Measurements from ENCODE around the gene CWF19L1. TPM values are rescaled to one million over a fixed set of nuclear protein-coding genes. Genes with fewer than 3 reads are reported as not detected.

Gene CWF19L1
- total RNA-seq, 1 experiment from 2014 or later = 17.9 TPM

DNA sequence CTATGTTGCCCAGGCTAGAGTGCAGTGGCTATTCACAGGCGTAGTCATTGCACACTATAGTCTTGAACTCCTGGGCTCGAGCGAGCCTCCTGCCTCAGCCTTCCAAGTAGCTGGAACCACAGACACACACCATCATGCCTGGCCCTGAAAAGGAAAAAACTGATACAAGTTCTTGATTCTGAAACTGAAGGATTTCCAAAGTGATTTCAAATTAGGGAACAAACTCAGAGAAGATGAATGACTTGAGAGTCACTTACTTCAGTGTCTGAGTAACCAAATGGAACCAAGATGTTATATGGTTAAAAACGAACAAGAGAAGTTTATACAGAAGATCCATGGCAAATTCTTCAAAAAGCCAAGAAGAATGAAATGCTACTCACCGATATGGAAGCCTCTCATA lies 14.4 kb downstream of the CWF19L1 start:
- Histone ChIP-seq H3K79me2 (ENCODE audit: low read depth) (no peaks in the 10 kb centered on the region), H3K4me2 (no peak overlapping the region), H3K9me2 (ENCODE audit: insufficient read depth) (no peaks in the 10 kb centered on the region), H3K27ac (no peak overlapping the region), H3K27me3 (ENCODE audit: insufficient read depth, low read depth) (no peaks in the 10 kb centered on the region), H2AFZ (no peak overlapping the region), H3K4me1 (replicated peaks; ENCODE audit: insufficient read depth) (no peaks in the 10 kb centered on the region), H4K20me1 (ENCODE audit: insufficient read depth) (no peaks in the 10 kb centered on the region), H3F3A (ENCODE audit: insufficient read depth, low read depth) (no peaks in the 10 kb centered on the region), H3K4me3 (no peak overlapping the region), H3K36me3 (ENCODE audit: low read depth) (0 out of 2 replicates have a peak, but pooled peaks cover 3% of the 10 kb centered on the region), H3K9me3 (ENCODE audit: insufficient read depth, low read depth) (no peaks in the 10 kb centered on the region)
- no peak for TF ChIP-seq EZH2 (IDR thresholded peaks at IDR 0.05; ENCODE audit: low read depth)
- TF ChIP-seq, protein P1, sequence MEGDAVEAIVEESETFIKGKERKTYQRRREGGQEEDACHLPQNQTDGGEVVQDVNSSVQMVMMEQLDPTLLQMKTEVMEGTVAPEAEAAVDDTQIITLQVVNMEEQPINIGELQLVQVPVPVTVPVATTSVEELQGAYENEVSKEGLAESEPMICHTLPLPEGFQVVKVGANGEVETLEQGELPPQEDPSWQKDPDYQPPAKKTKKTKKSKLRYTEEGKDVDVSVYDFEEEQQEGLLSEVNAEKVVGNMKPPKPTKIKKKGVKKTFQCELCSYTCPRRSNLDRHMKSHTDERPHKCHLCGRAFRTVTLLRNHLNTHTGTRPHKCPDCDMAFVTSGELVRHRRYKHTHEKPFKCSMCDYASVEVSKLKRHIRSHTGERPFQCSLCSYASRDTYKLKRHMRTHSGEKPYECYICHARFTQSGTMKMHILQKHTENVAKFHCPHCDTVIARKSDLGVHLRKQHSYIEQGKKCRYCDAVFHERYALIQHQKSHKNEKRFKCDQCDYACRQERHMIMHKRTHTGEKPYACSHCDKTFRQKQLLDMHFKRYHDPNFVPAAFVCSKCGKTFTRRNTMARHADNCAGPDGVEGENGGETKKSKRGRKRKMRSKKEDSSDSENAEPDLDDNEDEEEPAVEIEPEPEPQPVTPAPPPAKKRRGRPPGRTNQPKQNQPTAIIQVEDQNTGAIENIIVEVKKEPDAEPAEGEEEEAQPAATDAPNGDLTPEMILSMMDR (conservative IDR thresholded peaks at IDR 0.05) = no peak
- POLR2A ChIA-PET (ENCODE audit: unreplicated experiment) = no interaction called here
- DNase-seq = no peak
- intact Hi-C loops (cut with micrococcal nuclease; ENCODE audit: unreplicated experiment) = no loop called here
- CTCF ChIA-PET = no interaction called here
- BruUV-seq (replicated peaks) = no TSS peak

DNA sequence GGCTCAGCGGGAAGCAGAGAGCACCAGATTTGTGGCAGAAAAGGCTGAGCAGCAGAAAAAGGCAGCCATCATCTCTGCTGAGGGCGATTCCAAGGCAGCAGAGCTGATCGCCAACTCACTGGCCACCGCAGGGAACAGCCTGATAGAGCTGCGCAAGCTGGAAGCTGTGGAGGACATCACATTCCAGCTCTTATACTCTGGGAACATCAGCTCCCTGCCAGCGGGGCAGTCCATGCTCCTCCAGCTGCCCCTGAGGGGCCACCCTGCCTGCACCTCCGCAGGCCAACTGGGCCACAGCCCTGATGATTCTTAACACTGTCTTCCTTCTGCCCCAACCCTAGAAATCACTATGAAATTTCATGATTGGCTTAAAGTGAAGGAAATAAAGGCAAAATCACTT lies 18.6 kb downstream of the CWF19L1 start:
- POLR2A ChIA-PET (ENCODE audit: unreplicated experiment) = no interaction called here

DNA sequence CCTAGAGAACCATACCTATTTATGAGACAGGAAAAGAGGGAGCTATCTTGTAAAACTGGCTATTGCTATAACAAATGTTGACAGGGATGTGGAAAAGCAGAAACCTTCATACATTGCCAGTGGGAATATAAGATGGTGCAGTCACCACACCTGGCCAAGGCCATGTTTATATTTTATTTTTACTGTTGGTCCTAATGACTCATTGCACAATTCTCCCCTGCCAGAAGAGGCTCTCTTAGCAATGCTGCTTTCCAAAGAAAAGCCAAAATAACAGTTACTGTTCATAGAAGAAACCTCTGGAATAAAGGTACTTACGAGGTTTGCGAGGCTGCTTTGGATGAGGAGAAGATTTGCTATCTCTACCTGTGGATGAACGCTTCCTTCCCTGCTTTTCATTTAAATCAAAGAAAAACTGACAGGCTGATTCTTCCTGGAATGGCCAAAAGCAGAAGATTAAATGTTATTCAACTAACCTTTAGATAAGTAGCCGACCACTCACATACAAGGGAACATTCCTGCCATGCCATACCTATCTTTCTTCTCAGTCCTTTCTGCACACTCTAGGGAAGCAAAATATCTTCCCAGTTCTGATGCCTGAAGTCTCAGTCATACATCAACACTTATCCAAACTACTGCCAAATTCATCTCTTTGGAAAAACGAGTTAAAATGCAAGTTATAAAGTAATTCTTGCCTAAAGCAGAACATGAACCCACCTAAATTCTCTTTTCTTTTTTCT lies 21.8 kb downstream of the CWF19L1 start:
- DNase-seq = no peak
- no TSS peak for BruUV-seq (replicated peaks)

More for the DNA sequence above, 18.6 kb downstream of the CWF19L1 start:
- no peak overlapping the region for H3K4me3 ChIP-seq
- no peaks in the 10 kb centered on the region for H3F3A ChIP-seq (ENCODE audit: insufficient read depth, low read depth)
- no peak overlapping the region for H3K4me2 ChIP-seq
- H3K79me2 ChIP-seq (ENCODE audit: low read depth) = no peaks in the 10 kb centered on the region
- no peak overlapping the region for H3K27ac ChIP-seq
- no peaks in the 10 kb centered on the region for H3K9me3 ChIP-seq (ENCODE audit: insufficient read depth, low read depth)
- no peaks in the 10 kb centered on the region for H3K9me2 ChIP-seq (ENCODE audit: insufficient read depth)
- no peak overlapping the region for H2AFZ ChIP-seq
- BruUV-seq (replicated peaks) = no TSS peak
- H3K36me3 ChIP-seq (ENCODE audit: low read depth) = 0 out of 2 replicates have a peak, but pooled peaks cover 3% of the 10 kb centered on the region
- H4K20me1 ChIP-seq (ENCODE audit: insufficient read depth) = no peaks in the 10 kb centered on the region
- TF ChIP-seq, protein P1 (conservative IDR thresholded peaks at IDR 0.05) = no peak
- no peak for TF ChIP-seq EZH2 (IDR thresholded peaks at IDR 0.05; ENCODE audit: low read depth)
- no peaks in the 10 kb centered on the region for H3K27me3 ChIP-seq (ENCODE audit: insufficient read depth, low read depth)
- no peaks in the 10 kb centered on the region for H3K4me1 ChIP-seq (replicated peaks; ENCODE audit: insufficient read depth)
- no peak for DNase-seq
- intact Hi-C loops (cut with micrococcal nuclease; ENCODE audit: unreplicated experiment) = no loop called here
- CTCF ChIA-PET = no interaction called here

More for the DNA sequence above, 21.8 kb downstream of the CWF19L1 start:
- Histone ChIP-seq H3K9me3 (ENCODE audit: insufficient read depth, low read depth) (no peaks in the 10 kb centered on the region), H3K4me2 (no peak overlapping the region), H3K4me1 (replicated peaks; ENCODE audit: insufficient read depth) (no peaks in the 10 kb centered on the region), H2AFZ (no peak overlapping the region), H3K36me3 (ENCODE audit: low read depth) (no peaks in the 10 kb centered on the region), H3K9me2 (ENCODE audit: insufficient read depth) (no peaks in the 10 kb centered on the region), H3K4me3 (no peak overlapping the region), H4K20me1 (ENCODE audit: insufficient read depth) (no peaks in the 10 kb centered on the region), H3K27ac (no peak overlapping the region), H3K27me3 (ENCODE audit: insufficient read depth, low read depth) (no peaks in the 10 kb centered on the region), H3F3A (ENCODE audit: insufficient read depth, low read depth) (no peaks in the 10 kb centered on the region), H3K79me2 (ENCODE audit: low read depth) (no peaks in the 10 kb centered on the region)
- CTCF ChIA-PET = no interaction called here
- intact Hi-C loops (cut with micrococcal nuclease; ENCODE audit: unreplicated experiment) = no loop called here
- POLR2A ChIA-PET (ENCODE audit: unreplicated experiment) = no interaction called here
- TF ChIP-seq EZH2 (IDR thresholded peaks at IDR 0.05; ENCODE audit: low read depth) = no peak
- TF ChIP-seq, protein P1 (conservative IDR thresholded peaks at IDR 0.05) = no peak
